Measurements from ENCODE around the gene FAR2. TPM values are rescaled to one million over a fixed set of nuclear protein-coding genes. Genes with fewer than 3 reads are reported as not detected.
"Not testable (repeated sequence)": the region's sequence is repeated elsewhere in the genome, so short reads cannot be mapped to it uniquely, and the experiment has no call there.

The FAR2 gene
- total RNA-seq, 1 donor from 2014 or later: 13.6 TPM

DNA sequence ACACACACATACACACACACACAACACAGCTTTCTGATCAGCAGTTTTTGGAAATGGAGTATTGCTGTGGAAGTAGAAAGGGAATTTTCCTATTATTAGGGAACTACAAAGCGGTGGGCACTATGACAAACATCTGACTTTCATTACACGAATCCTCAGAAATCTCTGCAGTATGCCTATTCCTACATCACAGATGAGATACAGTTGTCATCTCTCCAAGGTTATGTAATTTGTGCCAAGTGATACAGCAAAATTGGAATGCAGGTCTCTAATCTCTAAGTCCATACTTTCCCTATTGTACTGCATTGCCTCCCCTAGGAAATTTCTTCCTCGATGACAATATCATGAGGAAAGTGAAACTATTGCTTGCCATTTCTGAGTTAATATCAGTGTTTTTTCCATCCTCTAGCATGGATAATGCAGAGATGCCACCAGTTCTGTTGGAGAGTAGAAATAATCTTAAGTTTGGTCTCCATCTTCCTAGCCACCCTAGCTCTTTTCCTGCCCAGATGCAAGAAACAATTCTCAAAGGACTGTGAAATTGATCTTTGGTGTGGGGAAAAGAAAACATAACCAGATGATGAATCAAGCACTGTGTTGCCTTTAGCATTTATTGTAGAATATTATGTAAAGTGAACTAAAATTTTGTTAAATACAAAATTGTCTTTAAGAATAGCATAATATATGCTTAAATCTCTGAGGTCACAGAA, 137.2 kb downstream of the FAR2 start:
- no peak for DNase-seq (ENCODE audit: low read depth, low spot score)
- Mint-ChIP-seq H3K4me3 (no peak overlapping the region), H3K27me3 (ENCODE audit: low read depth) (no peaks in the 10 kb centered on the region), H3K9me3 (peaks cover 10% of the 10 kb centered on the region), H3K27ac (ENCODE audit: unreplicated experiment) (no peak overlapping the region), H3K4me1 (no peaks in the 10 kb centered on the region), H3K36me3 (ENCODE audit: low read depth) (peaks cover 9% of the 10 kb centered on the region)
- TF ChIP-seq, protein P1, sequence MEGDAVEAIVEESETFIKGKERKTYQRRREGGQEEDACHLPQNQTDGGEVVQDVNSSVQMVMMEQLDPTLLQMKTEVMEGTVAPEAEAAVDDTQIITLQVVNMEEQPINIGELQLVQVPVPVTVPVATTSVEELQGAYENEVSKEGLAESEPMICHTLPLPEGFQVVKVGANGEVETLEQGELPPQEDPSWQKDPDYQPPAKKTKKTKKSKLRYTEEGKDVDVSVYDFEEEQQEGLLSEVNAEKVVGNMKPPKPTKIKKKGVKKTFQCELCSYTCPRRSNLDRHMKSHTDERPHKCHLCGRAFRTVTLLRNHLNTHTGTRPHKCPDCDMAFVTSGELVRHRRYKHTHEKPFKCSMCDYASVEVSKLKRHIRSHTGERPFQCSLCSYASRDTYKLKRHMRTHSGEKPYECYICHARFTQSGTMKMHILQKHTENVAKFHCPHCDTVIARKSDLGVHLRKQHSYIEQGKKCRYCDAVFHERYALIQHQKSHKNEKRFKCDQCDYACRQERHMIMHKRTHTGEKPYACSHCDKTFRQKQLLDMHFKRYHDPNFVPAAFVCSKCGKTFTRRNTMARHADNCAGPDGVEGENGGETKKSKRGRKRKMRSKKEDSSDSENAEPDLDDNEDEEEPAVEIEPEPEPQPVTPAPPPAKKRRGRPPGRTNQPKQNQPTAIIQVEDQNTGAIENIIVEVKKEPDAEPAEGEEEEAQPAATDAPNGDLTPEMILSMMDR (conservative IDR thresholded peaks at IDR 0.05): no peak

DNA sequence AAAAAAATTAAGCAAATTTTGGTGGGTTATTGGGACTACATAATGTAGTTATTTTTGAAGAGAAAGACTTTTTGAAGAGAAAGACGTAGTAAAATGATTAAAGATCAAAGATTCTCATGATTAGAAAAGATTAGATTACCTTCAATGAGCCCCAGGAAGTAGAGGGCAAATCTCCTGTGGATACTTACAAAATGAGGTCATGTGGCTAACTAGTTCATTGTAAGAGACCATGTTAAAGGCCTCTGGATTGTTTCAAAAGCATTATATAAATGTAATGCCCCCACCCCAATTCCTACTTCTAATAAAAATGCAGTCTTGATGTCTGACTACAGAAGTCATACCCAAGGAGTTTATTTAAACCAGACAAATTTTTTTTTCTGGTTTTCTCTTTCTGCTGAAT, 138.5 kb downstream of the FAR2 start:
- no peak for DNase-seq (ENCODE audit: low read depth, low spot score)
- Mint-ChIP-seq H3K9me3 (peaks cover 10% of the 10 kb centered on the region), H3K4me1 (no peaks in the 10 kb centered on the region), H3K4me3 (no peak overlapping the region), H3K27ac (ENCODE audit: unreplicated experiment) (no peak overlapping the region), H3K27me3 (ENCODE audit: low read depth) (no peaks in the 10 kb centered on the region), H3K36me3 (ENCODE audit: low read depth) (peaks cover 9% of the 10 kb centered on the region)
- TF ChIP-seq, protein P1 (conservative IDR thresholded peaks at IDR 0.05): no peak

DNA sequence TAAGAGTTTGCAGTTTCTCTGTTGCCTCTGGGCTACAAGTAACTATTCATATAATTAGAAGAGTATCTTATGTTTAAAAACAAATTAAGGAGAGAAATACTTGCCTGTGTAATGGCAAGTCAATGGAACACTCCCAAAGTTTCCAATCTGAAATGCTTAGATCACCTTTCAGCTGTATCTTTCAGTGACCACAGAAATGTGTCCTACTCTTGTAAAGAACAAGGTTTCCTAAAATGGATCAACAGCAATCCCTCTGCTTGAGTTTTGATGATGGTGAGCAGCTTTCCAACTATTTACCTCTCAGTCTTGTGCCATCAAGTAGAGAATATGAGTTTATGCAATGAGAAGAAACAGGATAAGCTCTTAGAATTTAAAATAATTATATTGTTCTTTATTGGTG, 139.0 kb downstream of the FAR2 start:
- Mint-ChIP-seq H3K36me3 (ENCODE audit: low read depth) (peaks cover 9% of the 10 kb centered on the region), H3K9me3 (peaks cover 10% of the 10 kb centered on the region), H3K4me3 (no peak overlapping the region), H3K4me1 (no peaks in the 10 kb centered on the region), H3K27me3 (ENCODE audit: low read depth) (no peaks in the 10 kb centered on the region), H3K27ac (ENCODE audit: unreplicated experiment) (no peak overlapping the region)
- no peak for DNase-seq (ENCODE audit: low read depth, low spot score)
- TF ChIP-seq, protein P1 (conservative IDR thresholded peaks at IDR 0.05): no peak

DNA sequence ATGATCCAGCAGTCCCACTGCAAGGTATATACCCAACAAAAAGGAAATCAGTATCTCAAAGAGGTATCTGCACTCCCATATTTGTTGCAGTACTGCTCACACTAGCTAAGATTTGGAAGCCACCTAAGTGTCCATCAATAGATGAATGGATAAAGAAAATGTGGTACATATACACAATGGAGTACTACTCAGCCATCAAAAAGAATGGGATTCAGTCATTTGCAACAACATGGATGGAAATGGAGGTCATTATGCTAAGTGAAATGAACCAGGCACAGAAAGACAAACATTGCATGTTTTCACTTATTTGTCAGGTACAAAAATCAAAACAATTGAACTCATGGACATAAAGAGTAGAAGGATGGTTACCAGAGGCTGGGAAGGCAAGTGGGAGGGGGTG, 141.4 kb downstream of the FAR2 start:
- H3K36me3 Mint-ChIP-seq (ENCODE audit: low read depth); H3K27me3 Mint-ChIP-seq (ENCODE audit: low read depth); DNase-seq (ENCODE audit: low read depth, low spot score); H3K4me3 Mint-ChIP-seq; H3K4me1 Mint-ChIP-seq; H3K27ac Mint-ChIP-seq (ENCODE audit: unreplicated experiment); H3K9me3 Mint-ChIP-seq: not testable (repeated sequence)

DNA sequence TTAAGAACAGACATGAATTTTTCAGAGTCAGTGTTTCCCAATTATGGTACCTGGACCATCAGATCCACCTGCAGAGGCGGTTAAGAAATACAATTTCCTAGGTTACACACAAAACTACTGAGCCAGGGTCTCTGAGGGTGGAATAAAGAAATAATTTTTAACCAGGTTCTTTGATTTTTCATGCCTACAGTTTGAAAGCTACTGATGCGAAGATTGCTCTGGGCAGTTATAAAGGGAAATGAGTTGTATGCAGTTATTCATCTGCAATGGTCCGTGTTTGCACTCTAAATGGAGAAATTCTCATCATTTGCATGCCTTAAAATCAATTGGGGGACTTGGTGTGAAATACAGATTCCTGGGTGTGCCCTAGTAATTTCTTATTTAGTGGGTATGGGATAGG, 142.1 kb downstream of the FAR2 start:
- TF ChIP-seq, protein P1 (conservative IDR thresholded peaks at IDR 0.05): no peak
- H3K27me3 Mint-ChIP-seq (ENCODE audit: low read depth): no peaks in the 10 kb centered on the region
- peaks cover 7% of the 10 kb centered on the region for H3K9me3 Mint-ChIP-seq
- H3K4me3 Mint-ChIP-seq: no peak overlapping the region
- H3K27ac Mint-ChIP-seq (ENCODE audit: unreplicated experiment): no peak overlapping the region
- no peak for DNase-seq (ENCODE audit: low read depth, low spot score)
- peaks cover 9% of the 10 kb centered on the region for H3K36me3 Mint-ChIP-seq (ENCODE audit: low read depth)
- H3K4me1 Mint-ChIP-seq: no peaks in the 10 kb centered on the region

DNA sequence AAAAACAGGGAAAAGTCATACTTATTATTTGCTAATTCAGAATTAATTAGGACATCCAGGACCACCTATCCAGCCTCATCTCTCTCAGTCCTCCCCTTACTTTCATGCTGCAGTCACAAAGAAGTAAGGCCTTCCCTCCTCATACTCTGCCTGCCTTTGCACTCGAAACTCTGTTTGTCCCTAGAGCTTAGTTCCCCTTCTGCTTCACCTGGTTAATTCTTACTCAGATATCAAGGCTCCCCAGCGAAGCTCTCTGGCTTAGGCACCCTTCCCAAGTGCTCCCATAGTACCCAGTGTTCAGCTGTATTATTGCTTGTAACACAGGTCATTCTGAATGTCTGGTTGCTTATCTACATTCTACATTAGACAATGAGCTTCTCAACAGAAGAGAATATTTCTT, 150.6 kb downstream of the FAR2 start:
- H3K9me3 Mint-ChIP-seq: no peaks in the 10 kb centered on the region
- H3K4me1 Mint-ChIP-seq: no peaks in the 10 kb centered on the region
- no peak for DNase-seq (ENCODE audit: low read depth, low spot score)
- H3K27ac Mint-ChIP-seq (ENCODE audit: unreplicated experiment): no peak overlapping the region
- TF ChIP-seq, protein P1 (conservative IDR thresholded peaks at IDR 0.05): no peak
- no peak overlapping the region for H3K4me3 Mint-ChIP-seq
- no peaks in the 10 kb centered on the region for H3K36me3 Mint-ChIP-seq (ENCODE audit: low read depth)
- H3K27me3 Mint-ChIP-seq (ENCODE audit: low read depth): no peaks in the 10 kb centered on the region
